ENCODE measurements around the gene LCE6A.

- TF ChIP-seq CTCF (IDR thresholded peaks at IDR 0.05) (no peak), POLR2A (IDR thresholded peaks at IDR 0.05) (no peak)
Observed at GRCh38 chr1:152876827-152877226, 34.2 kb downstream of the LCE6A start.
